Parathyroid adenoma (tissue), 2 donors: ENCODE data around the gene INTS7.
A peak's percentile ranks its signal among the peaks of the same experiment; 100 is the strongest.

Experiments used
- H2AFZ ChIP-seq: fragments of 300-600 bp; sonication (generic); one replicate; pipeline ENCODE4 v1.7.0; 2017; ENCODE audit warnings: antibody characterized with exemption, mild to moderate bottlenecking
- H3K27ac ChIP-seq: fragments of 300-600 bp; sonication (generic); one replicate; pipeline ENCODE4 v1.7.0; 2017
- H3K27me3 ChIP-seq: fragments of 300-600 bp; sonication (generic); one replicate; pipeline ENCODE4 v1.7.0; 2017; ENCODE audit warnings: low read length; ENCODE audit not compliant: control insufficient read depth, insufficient read depth
- H3K36me3 ChIP-seq: fragments of 300-600 bp; sonication (generic); one replicate; pipeline ENCODE4 v1.7.0; 2017; ENCODE audit warnings: low read length; ENCODE audit not compliant: control insufficient read depth, insufficient read depth
- H3K4me1 ChIP-seq: fragments of 300-600 bp; sonication (generic); one replicate; pipeline ENCODE4 v1.7.0; 2017; ENCODE audit warnings: control low read depth
- H3K4me2 ChIP-seq: fragments of 300-600 bp; sonication (generic); one replicate; pipeline ENCODE4 v1.7.0; 2017; ENCODE audit warnings: low read length
- H3K4me3 ChIP-seq: fragments of 300-600 bp; sonication (generic); one replicate; pipeline ENCODE4 v1.7.0; 2017; ENCODE audit warnings: low read depth, low read length
- H3K79me2 ChIP-seq: fragments of 300-600 bp; sonication (generic); one replicate; pipeline ENCODE4 v1.7.0; 2017; ENCODE audit warnings: control low read depth
- H3K9ac ChIP-seq: fragments of 300-600 bp; sonication (generic); one replicate; pipeline ENCODE4 v1.7.0; 2017; ENCODE audit warnings: mild to moderate bottlenecking
- H3K9me3 ChIP-seq: fragments of 300-600 bp; sonication (generic); one replicate; pipeline ENCODE4 v1.7.0; 2017; ENCODE audit warnings: low read length; ENCODE audit not compliant: control insufficient read depth
- CTCF ChIP-seq: fragments of 300-600 bp; sonication (generic); IDR thresholded peaks from one replicate; pipeline ENCODE4 v1.7.0; 2017; ENCODE audit warnings: antibody characterized with exemption, mild to moderate bottlenecking
- donor health status: primary hyperparathyroidism.

The INTS7 gene

GRCh38 chr1:212067787-212068186 lies 32.4 kb upstream of the INTS7 start:
- no peaks in the 10 kb centered on the region for H3K9me3 ChIP-seq

GRCh38 chr1:212062832-212063438 lies 27.6 kb upstream of the INTS7 start:
- Histone ChIP-seq H3K27ac (no peak overlapping the region), H3K9me3 (peaks cover under 1% of the 10 kb centered on the region), H3K4me1 (no peaks in the 10 kb centered on the region), H3K9ac (no peak overlapping the region), H3K4me2 (no peak overlapping the region), H3K27me3 (no peaks in the 10 kb centered on the region), H3K36me3 (no peaks in the 10 kb centered on the region), H3K4me3 (no peak overlapping the region), H2AFZ (no peak overlapping the region), H3K79me2 (no peaks in the 10 kb centered on the region)
- TF ChIP-seq CTCF, result peak; percentile 43

More at GRCh38 chr1:212067787-212068186, 32.4 kb upstream of the INTS7 start:
- H3K9ac ChIP-seq, result no peak overlapping the region
- no peaks in the 10 kb centered on the region for H3K36me3 ChIP-seq
- H3K4me1 ChIP-seq, result no peaks in the 10 kb centered on the region
- H3K27me3 ChIP-seq, result no peaks in the 10 kb centered on the region
- no peaks in the 10 kb centered on the region for H3K79me2 ChIP-seq
- no peak overlapping the region for H3K27ac ChIP-seq
- no peak for TF ChIP-seq CTCF
- no peak overlapping the region for H3K4me2 ChIP-seq
- no peak overlapping the region for H3K4me3 ChIP-seq
- H2AFZ ChIP-seq, result no peak overlapping the region

- no peaks in the 10 kb centered on the region for H3K79me2 ChIP-seq
These were observed 25.5 kb upstream of the INTS7 start for GRCh38 chr1:212060632-212061472.

GRCh38 chr1:212055333-212055732 lies 20.0 kb upstream of the INTS7 start:
- H2AFZ ChIP-seq, result no peak overlapping the region
- no peaks in the 10 kb centered on the region for H3K79me2 ChIP-seq
- H3K9me3 ChIP-seq, result peaks cover 5% of the 10 kb centered on the region
- no peaks in the 10 kb centered on the region for H3K27me3 ChIP-seq
- no peak for TF ChIP-seq CTCF
- H3K9ac ChIP-seq, result no peak overlapping the region
- no peak overlapping the region for H3K4me2 ChIP-seq
- no peak overlapping the region for H3K27ac ChIP-seq
- no peaks in the 10 kb centered on the region for H3K4me1 ChIP-seq
- no peaks in the 10 kb centered on the region for H3K36me3 ChIP-seq
- no peak overlapping the region for H3K4me3 ChIP-seq

More at GRCh38 chr1:212060632-212061472, 25.5 kb upstream of the INTS7 start:
- no peak overlapping the region for H3K4me2 ChIP-seq
- H3K36me3 ChIP-seq, result no peaks in the 10 kb centered on the region
- H3K27ac ChIP-seq, result no peak overlapping the region
- H2AFZ ChIP-seq, result no peak overlapping the region
- peaks cover 5% of the 10 kb centered on the region for H3K9me3 ChIP-seq
- TF ChIP-seq CTCF, result no peak
- H3K4me3 ChIP-seq, result no peak overlapping the region
- no peaks in the 10 kb centered on the region for H3K4me1 ChIP-seq
- H3K27me3 ChIP-seq, result no peaks in the 10 kb centered on the region
- no peak overlapping the region for H3K9ac ChIP-seq
